HepG2 (cell line): Measurements from ENCODE around the gene CDK5R1. TPM values are rescaled to one million over a fixed set of nuclear protein-coding genes. Genes with fewer than 3 reads are reported as not detected.

Source experiments
- HDAC6 ChIP-seq: fragments of 200-600 bp; sonication (generic); IDR thresholded peaks from 2 replicates; pipeline ENCODE4 v1.7.0; 2017; ENCODE audit warnings: mild to moderate bottlenecking, antibody characterized with exemption, low read length, low read depth
- HNRNPH1 ChIP-seq: fragments of 200-400 bp; formaldehyde crosslinking; optimal IDR thresholded peaks from 2 replicates; pipeline ENCODE3; 2017; ENCODE audit warnings: mild to moderate bottlenecking, low read depth, low read length
- MXD1 ChIP-seq: sonication (generic); formaldehyde crosslinking; IDR thresholded peaks from 2 replicates; pipeline ENCODE4 v1.4.0; 2020; ENCODE audit warnings: mild to moderate bottlenecking, missing genetic modification reagents
- NFYB ChIP-seq: sonication (generic); formaldehyde crosslinking; IDR thresholded peaks from 2 replicates; pipeline ENCODE4 v1.4.0; 2020; ENCODE audit warnings: missing genetic modification reagents
- SMARCC2 ChIP-seq: fragments of 450-650 bp; IDR thresholded peaks from 2 replicates; pipeline ENCODE4 v1.6.1; 2017; ENCODE audit warnings: antibody characterized with exemption, mild to moderate bottlenecking
- YEATS4 ChIP-seq: sonication (generic); formaldehyde crosslinking; IDR thresholded peaks from 2 replicates; pipeline ENCODE4 v1.4.0; 2020; ENCODE audit warnings: missing genetic modification reagents, borderline replicate concordance
- ZBTB40 ChIP-seq, 2 experiments: fragments of 450-650 bp in 1 of 2; sonication (generic) in 1 of 2; formaldehyde crosslinking in 1 of 2; IDR thresholded peaks; 2 replicates each; pipeline versions ENCODE4 v1.6.1 to v1.8.0; 2016 to 2022; ENCODE audit warnings: antibody characterized with exemption in 1 of 2, mild to moderate bottlenecking in 1 of 2, missing genetic modification reagents in 1 of 2
- ZFP36L1 ChIP-seq: sonication (generic); formaldehyde crosslinking; IDR thresholded peaks from 2 replicates; pipeline ENCODE4 v1.8.0; 2022; ENCODE audit warnings: mild to moderate bottlenecking, missing genetic modification reagents, moderate library complexity
- ZMYM4 ChIP-seq: sonication (generic); formaldehyde crosslinking; IDR thresholded peaks from 2 replicates; pipeline ENCODE4 v1.8.1; 2023; ENCODE audit warnings: mild to moderate bottlenecking, missing genetic modification reagents
- ZNF124 ChIP-seq: sonication (generic); formaldehyde crosslinking; IDR thresholded peaks from 2 replicates; pipeline ENCODE4 v1.4.0; 2020; ENCODE audit warnings: missing genetic modification reagents
- ZNF557 ChIP-seq: sonication (generic); formaldehyde crosslinking; IDR thresholded peaks from 2 replicates; pipeline ENCODE4 v1.4.0; 2020; ENCODE audit warnings: missing genetic modification reagents
- ZNF567 ChIP-seq: sonication (generic); formaldehyde crosslinking; IDR thresholded peaks from 2 replicates; pipeline ENCODE4 v1.8.1; 2023; ENCODE audit warnings: mild to moderate bottlenecking, missing genetic modification reagents, borderline replicate concordance
- polyA plus RNA-seq, 8 experiments: library from polyadenylated mRNA; depleted of rRNA in 3 of 8; stranded (reverse) in 7 of 8; unstranded in 1 of 8; fragments of >200 nt; fragmentation: Illumina TruSeq in 4 of 8; extraction: Trizol in 4 of 8; gene quantifications; 2 replicates each; pipeline versions ENCODE4 v1.2.1 to v1.2.3, GENCODE V29; 2011 to 2016; ENCODE audit warnings: low read depth in 4 of 8, missing spikeins in 1 of 8, mixed read lengths in 1 of 8; ENCODE audit not compliant: insufficient read depth in 1 of 8
- total RNA-seq, 5 experiments: library from RNA; depleted of rRNA; stranded (reverse); fragments of >200 nt; fragmentation: Illumina TruSeq; extraction: Trizol; gene quantifications; 2 replicates each; pipeline ENCODE4 v1.2.3, GENCODE V29; 2016; ENCODE audit warnings: low read depth in 1 of 5

The CDK5R1 gene
- total and polyA plus RNA-seq, 2 of the 13 experiments (the other 11 are each of a cell fraction or from before 2014, with no cell fraction given) = 1.1 to 3.9 TPM

- TF ChIP-seq ZBTB40 (IDR thresholded peaks at IDR 0.05) = no peak
- TF ChIP-seq ZBTB40 (CRISPR knock-in tag; IDR thresholded peaks at IDR 0.05) = no peak
- TF ChIP-seq ZMYM4 (CRISPR knock-in tag) = no peak
- no peak for TF ChIP-seq ZNF557 (CRISPR knock-in tag)
- TF ChIP-seq ZNF567 = no peak
- no peak for TF ChIP-seq HDAC6
- TF ChIP-seq SMARCC2 = no peak
- TF ChIP-seq HNRNPH1 = no peak
- TF ChIP-seq YEATS4 (CRISPR knock-in tag) = no peak
- no peak for TF ChIP-seq ZNF124
- TF ChIP-seq ZFP36L1 (CRISPR knock-in tag) = no peak
- TF ChIP-seq MXD1 (CRISPR knock-in tag) = no peak
- TF ChIP-seq NFYB (CRISPR knock-in tag) = no peak
Observed at GRCh38 chr17:32519228-32520103, 32.7 kb downstream of the CDK5R1 start (continued).
